ENCODE data around the gene KCNS1. TPM values are rescaled to one million over a fixed set of nuclear protein-coding genes. Genes with fewer than 3 reads are reported as not detected.

KCNS1 gene
- total RNA-seq, 1 experiment from 2014 or later: 0.98 TPM

GRCh38 chr20:45051204-45052060 is 49.5 kb downstream of the KCNS1 start:
- H3K56ac ChIP-seq (ENCODE audit: insufficient read length, low read depth, low read length): no peak overlapping the region
- H3K4me2 ChIP-seq (ENCODE audit: insufficient read depth, insufficient read length, low read length): no peak overlapping the region
- no peak overlapping the region for H4K91ac ChIP-seq (ENCODE audit: insufficient read length, low read depth, low read length)
- H3K27me3 ChIP-seq (ENCODE audit: insufficient read depth, low read length): no peaks in the 10 kb centered on the region
- H2AFZ ChIP-seq (ENCODE audit: low read length): no peak overlapping the region
- no peak overlapping the region for H2BK120ac ChIP-seq (ENCODE audit: low read depth, low read length, poor library complexity, severe bottlenecking)
- no peak overlapping the region for H2BK20ac ChIP-seq (ENCODE audit: low read depth, low read length, poor library complexity, severe bottlenecking)
- H3K9me3 ChIP-seq (ENCODE audit: control insufficient read depth, low read depth, low read length): no peaks in the 10 kb centered on the region
- H4K20me1 ChIP-seq (ENCODE audit: control insufficient read depth, insufficient read depth, insufficient read length): no peaks in the 10 kb centered on the region
- H3K23ac ChIP-seq (ENCODE audit: insufficient read length, low read depth, low read length): no peak overlapping the region
- H4K8ac ChIP-seq (replicated peaks; ENCODE audit: insufficient read length, low read depth, low read length): no peak overlapping the region
- no peak overlapping the region for H3T11ph ChIP-seq (ENCODE audit: low read length)
- no peak overlapping the region for H2BK5ac ChIP-seq (ENCODE audit: insufficient read length, low read length)
- no peak overlapping the region for H3K27ac ChIP-seq (ENCODE audit: insufficient read length, low read depth, low read length)
- no CpG with 5 or more reads among the region's 3 CpGs for WGBS (ENCODE audit: extremely low coverage, insufficient read length, low lambda C conversion rate)
- no peaks in the 10 kb centered on the region for H3K9me3 Mint-ChIP-seq
- DNase-seq: no peak
- no peak overlapping the region for H2BK15ac ChIP-seq (ENCODE audit: low read depth, low read length)
- peak overlapping the region in 1 of 3 experiments; percentile 67; a peak in 2 of 7 replicates for H3K27ac Mint-ChIP-seq
- peaks cover 4% of the 10 kb centered on the region for H3K79me1 ChIP-seq (ENCODE audit: insufficient read depth, low read depth, low read length, poor library complexity, severe bottlenecking)
- H3K4ac ChIP-seq (ENCODE audit: low read depth, low read length): no peak overlapping the region
- no peak overlapping the region for H3K4me3 Mint-ChIP-seq
- H3K4me1 ChIP-seq (ENCODE audit: insufficient read depth, low read length): no peaks in the 10 kb centered on the region
- H3K27me3 Mint-ChIP-seq (ENCODE audit: low read depth): no peaks in the 10 kb centered on the region
- peak overlapping the region; percentile 31 for H3K9ac ChIP-seq (ENCODE audit: extremely low read depth, insufficient read length, low read length)
- no peaks in the 10 kb centered on the region for H3K23me2 ChIP-seq (ENCODE audit: insufficient read length, low read depth, low read length, poor library complexity, severe bottlenecking)
- H3K18ac ChIP-seq (ENCODE audit: insufficient read length, low read depth, low read length): no peak overlapping the region
- H3K4me1 Mint-ChIP-seq: peaks cover 17 to 24% of the 10 kb centered on the region in 2 experiments
- H2AK5ac ChIP-seq (ENCODE audit: insufficient read length, low read length): no peak overlapping the region
- H3K36me3 Mint-ChIP-seq (ENCODE audit: insufficient read depth in 1 of 3, low read depth in 3 of 3): peaks cover 0 to 7% (median 5%) of the 10 kb centered on the region in 3 experiments; a peak in 2 of 7 replicates
- H3K79me2 ChIP-seq (ENCODE audit: insufficient read depth, low read length): no peaks in the 10 kb centered on the region
- no peak overlapping the region for H2BK12ac ChIP-seq (ENCODE audit: insufficient read length, low read depth, low read length)
- no peak overlapping the region for H4K5ac ChIP-seq (ENCODE audit: insufficient read length, low read depth, low read length)
- no peak for TF ChIP-seq CTCF (conservative IDR thresholded peaks at IDR 0.05)
- H3K14ac ChIP-seq (ENCODE audit: insufficient read depth, low read length): no peak overlapping the region
